T-helper 22 cell (primary cell): ENCODE data around the gene NR1D2.

Experiments
- DNase-seq: peaks from one replicate; pipeline ENCODE4 v3.0.0-alpha.2; 2020; ENCODE audit warnings: low read depth

Gene NR1D2

DNA sequence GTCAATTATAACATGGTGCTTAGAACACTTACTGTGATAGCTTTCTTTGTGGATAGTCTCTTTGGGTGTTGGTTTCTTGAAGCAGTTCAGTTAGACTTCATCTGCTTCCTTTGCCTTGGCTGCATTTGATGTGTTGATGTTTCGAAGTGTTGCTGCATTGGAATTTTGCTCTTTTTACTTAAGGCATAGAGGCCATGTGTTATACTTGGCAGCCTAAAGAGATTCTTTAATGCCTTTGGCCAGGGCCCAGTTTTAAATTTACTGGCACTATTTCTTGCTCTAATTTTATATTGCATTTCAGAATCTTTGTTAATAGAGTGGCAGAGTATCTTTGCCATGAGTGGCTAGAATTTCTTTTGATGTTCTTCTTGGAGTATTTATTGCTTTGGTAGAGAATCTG lies 21.2 kb downstream of the NR1D2 start:
- no peak for DNase-seq

- no peak for DNase-seq
Observed at GRCh38 chr3:23968463-23969184, 23.5 kb downstream of the NR1D2 start.

GRCh38 chr3:23969393-23969792 lies 24.3 kb downstream of the NR1D2 start:
- DNase-seq, result no peak

DNA sequence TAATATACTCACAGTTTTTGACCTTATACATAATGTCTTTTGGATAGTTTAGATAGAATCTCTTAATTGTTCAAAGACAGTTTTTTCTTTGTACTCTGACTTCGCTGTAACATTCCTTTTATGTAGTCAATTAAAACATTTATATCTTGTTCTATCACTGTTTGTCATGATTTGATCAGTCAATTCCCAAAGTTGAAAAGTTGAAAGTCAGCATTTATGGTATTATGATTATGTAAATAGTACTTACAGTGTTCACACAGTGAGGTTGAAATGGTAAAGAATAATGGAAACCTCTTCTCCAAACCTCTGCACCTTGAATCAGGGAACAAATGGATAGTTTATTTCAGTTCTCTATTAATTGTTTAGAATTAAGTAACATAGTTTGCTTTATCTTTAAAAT lies 26.6 kb downstream of the NR1D2 start:
- no peak for DNase-seq

DNA sequence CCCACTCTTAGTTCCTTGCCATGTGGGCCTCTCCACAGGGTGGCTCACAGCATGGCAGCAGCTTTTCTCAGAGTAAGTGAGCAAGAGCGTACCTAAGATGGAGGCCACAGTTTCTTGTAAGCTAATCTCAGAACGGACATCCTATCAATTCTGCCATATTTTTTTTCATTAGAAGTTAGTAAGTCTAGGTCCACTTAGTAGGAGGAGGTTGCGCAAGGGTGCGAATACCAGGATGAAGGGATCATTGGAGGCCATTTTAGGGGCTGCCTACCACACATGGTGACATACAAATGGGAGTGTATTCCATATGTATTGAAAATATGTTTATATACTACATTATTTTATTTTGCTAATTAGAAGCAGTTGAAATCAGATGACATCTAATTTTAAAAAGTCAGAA lies 31.5 kb downstream of the NR1D2 start:
- no peak for DNase-seq

DNA sequence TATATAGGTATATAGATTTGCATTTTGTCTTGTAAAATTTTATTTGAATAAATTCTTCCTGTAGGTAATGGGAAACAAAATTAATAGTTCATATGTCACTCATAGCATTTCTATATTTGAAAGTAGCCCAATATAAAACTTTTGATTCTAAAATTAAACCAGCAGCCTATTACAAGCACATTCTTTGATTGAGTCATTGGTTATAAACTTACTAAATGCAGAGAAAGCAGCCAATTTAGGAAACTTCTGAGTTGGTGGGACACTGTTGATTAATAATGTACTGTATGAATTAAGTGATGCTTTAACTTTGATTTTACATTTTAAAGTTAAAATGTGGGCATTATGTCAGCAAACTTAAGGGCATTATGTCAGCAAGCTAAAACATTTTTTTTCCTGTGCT lies 34.5 kb downstream of the NR1D2 start:
- DNase-seq, result no peak

DNA sequence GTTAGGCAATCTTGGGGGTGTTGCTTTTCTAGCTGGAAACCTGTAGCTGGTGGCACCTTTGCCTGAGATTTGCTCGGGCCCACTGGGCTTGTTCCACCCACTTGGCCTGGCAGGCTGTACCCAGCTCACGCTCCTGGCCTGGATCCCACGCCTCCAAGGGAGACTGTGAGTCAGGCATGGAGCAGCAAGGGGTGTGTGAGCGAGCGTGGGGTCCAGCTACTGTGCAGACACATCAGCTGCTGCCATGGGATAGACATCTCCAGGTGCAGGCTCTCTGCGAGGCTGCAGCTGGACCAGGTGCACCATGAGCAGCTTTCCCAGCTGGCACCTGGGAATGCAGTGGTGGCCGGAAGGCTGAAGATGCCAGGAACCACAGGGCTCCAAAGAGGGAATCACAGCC lies 36.0 kb downstream of the NR1D2 start:
- no peak for DNase-seq

- DNase-seq, result no peak
Observed at GRCh38 chr3:23981955-23982354, 36.9 kb downstream of the NR1D2 start.

DNA sequence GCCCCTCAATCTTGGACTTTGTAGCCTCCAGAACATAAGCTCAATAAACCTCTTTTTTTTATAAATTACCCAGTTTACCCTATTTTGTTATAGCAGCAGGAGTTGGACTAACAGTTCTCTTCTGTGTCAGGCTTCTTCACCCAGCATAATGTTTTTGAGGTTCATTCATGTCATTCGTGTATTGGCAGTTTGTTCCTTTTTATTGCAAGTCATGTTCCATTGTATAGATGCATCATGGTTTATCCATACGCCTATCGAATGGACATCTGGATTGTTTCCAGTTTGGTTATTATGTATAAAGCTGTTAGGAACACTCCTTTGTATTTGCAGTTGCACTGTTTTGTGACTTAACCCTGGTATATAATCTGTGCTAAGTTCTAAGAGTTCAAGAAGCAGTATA lies 39.8 kb downstream of the NR1D2 start:
- no peak for DNase-seq

DNA sequence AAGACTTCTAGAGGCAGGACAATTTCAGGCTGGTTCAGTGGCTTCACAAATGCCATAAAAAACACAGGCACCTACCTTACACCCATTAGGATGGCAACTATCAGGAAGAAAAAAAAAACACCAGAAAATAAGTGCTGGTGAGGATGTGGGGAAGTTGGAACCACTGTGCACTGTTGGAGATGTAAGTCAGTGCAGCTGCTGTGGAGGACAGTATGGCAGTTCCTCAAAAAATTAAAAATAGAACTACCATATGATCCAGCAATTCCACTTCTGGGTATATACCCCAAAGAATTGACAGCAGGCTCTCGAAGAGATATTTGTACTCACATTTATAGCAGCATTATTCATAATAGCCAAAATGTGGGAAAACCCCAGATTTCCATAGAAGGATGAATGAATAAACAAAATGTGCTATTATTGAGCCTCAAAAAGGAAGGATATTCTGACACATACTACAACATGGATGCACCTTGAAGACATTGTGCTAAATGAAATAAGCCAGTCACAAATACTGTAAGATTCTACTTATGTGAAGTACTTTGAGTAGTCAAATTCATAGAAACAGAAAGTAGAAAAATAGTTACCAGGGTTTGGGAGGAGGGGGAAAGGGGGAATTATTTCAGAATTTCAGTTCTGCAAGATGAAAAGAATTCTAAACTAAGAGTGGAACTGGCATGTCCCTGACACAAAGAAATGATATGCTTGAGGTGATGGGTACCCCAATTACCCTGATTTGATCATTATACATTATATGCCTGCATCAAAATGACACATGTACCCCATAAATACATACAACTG lies 40.9 kb downstream of the NR1D2 start:
- no peak for DNase-seq

- no peak for DNase-seq
Observed at GRCh38 chr3:23987356-23987755, 42.3 kb downstream of the NR1D2 start.

GRCh38 chr3:23991306-23991682 lies 46.2 kb downstream of the NR1D2 start:
- no peak for DNase-seq

- no peak for DNase-seq
Observed at GRCh38 chr3:23991683-23992628, 46.9 kb downstream of the NR1D2 start.

GRCh38 chr3:23993556-23994243 lies 48.6 kb downstream of the NR1D2 start:
- no peak for DNase-seq

DNA sequence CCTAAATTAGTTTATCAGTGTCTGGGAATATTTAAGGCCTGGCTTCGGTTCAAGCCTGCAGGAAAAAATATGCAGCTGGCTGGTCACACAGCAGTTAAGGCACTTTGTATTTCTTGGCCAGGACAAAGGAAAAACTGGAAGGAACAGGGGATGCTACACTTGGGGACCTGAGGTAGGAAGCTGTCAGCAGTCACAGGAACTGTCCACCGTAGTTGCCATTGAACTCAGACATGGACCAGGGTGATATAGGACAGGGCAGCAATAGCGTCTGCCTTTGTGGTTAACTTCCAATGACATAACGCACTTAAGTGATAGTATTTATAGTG lies 49.1 kb downstream of the NR1D2 start:
- DNase-seq, result no peak

DNA sequence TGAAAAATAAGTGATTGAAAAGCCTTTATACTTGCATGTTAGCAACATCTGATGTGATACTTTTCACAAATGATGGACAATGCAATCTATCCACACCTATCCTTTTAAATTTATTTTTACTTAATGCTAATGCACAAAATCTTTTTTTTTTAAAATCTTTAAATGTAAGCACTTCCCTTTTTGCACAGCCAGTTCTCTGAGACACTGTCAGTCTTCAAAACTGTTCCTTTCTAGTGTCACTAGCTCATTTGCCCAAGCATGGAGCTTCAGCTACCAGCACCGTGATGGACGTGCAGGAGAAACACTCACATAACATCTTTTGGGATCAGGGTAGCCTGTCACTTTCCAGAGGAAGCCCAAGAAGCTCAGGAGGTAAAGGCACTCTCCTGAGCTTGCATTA lies 50.1 kb downstream of the NR1D2 start:
- no peak for DNase-seq

- no peak for DNase-seq
Observed at GRCh38 chr3:23996095-23996524, 51.0 kb downstream of the NR1D2 start.

DNA sequence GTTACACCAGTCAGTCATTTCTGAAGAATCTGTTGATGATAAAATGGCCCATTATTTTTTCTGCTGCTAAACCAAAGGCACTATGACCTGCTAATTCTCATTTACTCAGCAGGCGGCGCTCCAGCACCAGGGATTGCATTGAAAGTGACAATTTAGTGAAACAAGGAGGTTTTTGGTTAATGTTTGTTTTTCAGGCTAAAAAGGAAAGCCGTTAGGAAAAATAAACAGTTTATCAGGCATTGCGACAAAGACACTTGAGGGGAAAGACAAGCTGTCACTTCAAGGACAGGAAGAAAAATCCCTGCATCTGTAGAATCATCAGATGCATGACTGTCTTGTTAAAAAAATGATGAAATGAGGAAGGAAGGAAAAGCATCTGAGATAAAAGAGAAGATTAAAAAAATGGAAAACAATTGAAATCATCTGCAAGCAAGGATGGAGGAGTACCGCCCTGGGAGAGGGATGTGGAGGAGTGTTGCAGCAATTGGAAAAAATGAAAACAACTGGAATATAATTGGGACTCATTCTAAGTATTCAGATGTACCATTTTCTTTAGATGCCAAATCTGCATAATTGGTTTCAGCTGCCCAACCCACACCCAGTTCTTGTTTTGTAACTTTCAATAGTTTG lies 54.0 kb downstream of the NR1D2 start:
- DNase-seq, result no peak

- no peak for DNase-seq
Observed at GRCh38 chr3:24002129-24002528, 57.0 kb downstream of the NR1D2 start.

- DNase-seq, result no peak
Observed at GRCh38 chr3:24003466-24003865, 58.4 kb downstream of the NR1D2 start.

GRCh38 chr3:24004171-24004938 lies 59.3 kb downstream of the NR1D2 start:
- DNase-seq, result no peak
